A549 (cell line): ENCODE data around the gene MBNL1.

ENCODE experiments used
- CEBPB ChIP-seq, 2 experiments: fragments of >200 bp in 1 of 2; sonication (Bioruptor Twin) in 1 of 2; formaldehyde crosslinking in 1 of 2; IDR thresholded peaks; 2 replicates each; pipeline ENCODE4 v1.6.1; 2012 to 2016
- CTCF ChIP-seq: fragments of >200 bp; sonication (Bioruptor Twin); formaldehyde crosslinking; IDR thresholded peaks from 3 replicates; pipeline ENCODE4 v1.5.1; 2016
- EP300 ChIP-seq, 2 experiments: fragments of >200 bp; sonication (Bioruptor Twin); formaldehyde crosslinking; IDR thresholded peaks; 2 replicates in 1 of 2; 3 replicates in 1 of 2; pipeline ENCODE4 v1.6.1; 2016 to 2017
- FOXS1 ChIP-seq: fragments of 250-450 bp; sonication (Bioruptor Pico); IDR thresholded peaks from 2 replicates; pipeline ENCODE4 v1.5.0; 2020; ENCODE audit warnings: mild to moderate bottlenecking, moderate library complexity
- HDAC2 ChIP-seq: fragments of 200-600 bp; sonication (generic); IDR thresholded peaks from 2 replicates; pipeline ENCODE4 v1.6.1; 2016
- MAZ ChIP-seq: fragments of 150-350 bp; IDR thresholded peaks from 2 replicates; pipeline ENCODE4 v1.6.1; 2014; ENCODE audit warnings: antibody characterized with exemption, low read depth, low read length, borderline replicate concordance
- MYC ChIP-seq: IDR thresholded peaks from 2 replicates; pipeline ENCODE4 v1.6.1; 2012; ENCODE audit warnings: mild to moderate bottlenecking, inconsistent platforms, low read length, improper control_type of control experiment, borderline replicate concordance
- PBX3 ChIP-seq: IDR thresholded peaks from 2 replicates; pipeline ENCODE4 v1.6.1; 2012
- PHF8 ChIP-seq: fragments of 200-600 bp; sonication (generic); IDR thresholded peaks from 2 replicates; pipeline ENCODE4 v1.6.1; 2016; ENCODE audit warnings: low read depth, mild to moderate bottlenecking, antibody characterized with exemption, moderate library complexity, borderline replicate concordance
- POLR2A ChIP-seq: IDR thresholded peaks from 2 replicates; pipeline ENCODE4 v1.6.1; 2012; ENCODE audit warnings: mild to moderate bottlenecking, low read length
- REST ChIP-seq: fragments of 200-600 bp; sonication (generic); IDR thresholded peaks from 2 replicates; pipeline ENCODE4 v1.6.1; 2016; ENCODE audit warnings: antibody characterized with exemption, mild to moderate bottlenecking, moderate library complexity
- RNF2 ChIP-seq: fragments of 200-600 bp; sonication (generic); IDR thresholded peaks from 2 replicates; pipeline ENCODE4 v1.6.1; 2016; ENCODE audit warnings: low read depth, mild to moderate bottlenecking, antibody characterized with exemption, moderate library complexity, borderline replicate concordance
- SMC3 ChIP-seq: fragments of >200 bp; sonication (Bioruptor Twin); formaldehyde crosslinking; IDR thresholded peaks from 3 replicates; pipeline ENCODE4 v1.6.1; 2018; ENCODE audit warnings: inconsistent platforms
- TFCP2L1 ChIP-seq: fragments of 250-450 bp; sonication (Bioruptor Pico); IDR thresholded peaks from 2 replicates; pipeline ENCODE4 v1.5.0; 2021; ENCODE audit warnings: mild to moderate bottlenecking

- TF ChIP-seq TFCP2L1 (CRISPR knock-in tag): no peak
- TF ChIP-seq REST: no peak
- TF ChIP-seq CTCF: no peak
- TF ChIP-seq EP300 (IDR thresholded peaks at IDR 0.05): no peak
- TF ChIP-seq PBX3: no peak
- no peak for TF ChIP-seq POLR2A
- no peak for TF ChIP-seq CEBPB (IDR thresholded peaks at IDR 0.05)
- no peak for TF ChIP-seq FOXS1
- TF ChIP-seq MYC: no peak
- no peak for TF ChIP-seq PHF8
- no peak for TF ChIP-seq MAZ
- TF ChIP-seq RNF2: no peak
- TF ChIP-seq HDAC2: no peak
- no peak for TF ChIP-seq SMC3
These were observed 201.4 kb downstream of the MBNL1 start for GRCh38 chr3:152470095-152470494.
